GM23338 (cell line): ENCODE data around the gene CYB5R4. TPM values are rescaled to one million over a fixed set of nuclear protein-coding genes. Genes with fewer than 3 reads are reported as not detected.

Source experiments
- ATAC-seq: fragments of 200-7000 bp; cut with Tn5 transposase; 3 replicates; pipeline ENCODE4 v1.9.1; 2020
- DNase-seq: peaks from one replicate; pipeline ENCODE4 v3.0.0-alpha.2; 2015; ENCODE audit warnings: low spot score
- H2AFZ ChIP-seq: fragments of 200-600 bp; sonication (generic); 2 replicates; pipeline ENCODE4 v1.8.0; 2016; ENCODE audit warnings: antibody characterized with exemption, mild to moderate bottlenecking, moderate library complexity
- H3F3A ChIP-seq: fragments of 200-600 bp; sonication (generic); replicated peaks from 2 replicates; pipeline ENCODE4 v1.8.0; 2017; ENCODE audit warnings: antibody characterized with exemption, mixed run types, low read depth
- H3K27ac ChIP-seq: fragments of 200-600 bp; sonication (generic); 2 replicates; pipeline ENCODE4 v1.6.1; 2016; ENCODE audit warnings: low read depth
- H3K27me3 ChIP-seq: fragments of 200-600 bp; sonication (generic); 2 replicates; pipeline ENCODE4 v1.8.0; 2016; ENCODE audit warnings: mild to moderate bottlenecking, mixed run types, moderate library complexity; ENCODE audit not compliant: insufficient read depth
- H3K36me3 ChIP-seq: fragments of 200-600 bp; sonication (generic); 2 replicates; pipeline ENCODE4 v1.8.0; 2016; ENCODE audit warnings: mild to moderate bottlenecking; ENCODE audit not compliant: insufficient read depth
- H3K4me1 ChIP-seq: fragments of 200-600 bp; sonication (generic); 2 replicates; pipeline ENCODE4 v1.8.0; 2016; ENCODE audit warnings: mild to moderate bottlenecking, moderate library complexity; ENCODE audit not compliant: insufficient read depth
- H3K4me2 ChIP-seq: fragments of 200-600 bp; sonication (generic); 2 replicates; pipeline ENCODE4 v1.7.1; 2017; ENCODE audit warnings: mixed run types
- H3K4me3 ChIP-seq: fragments of 200-600 bp; sonication (generic); 2 replicates; pipeline ENCODE4 v1.6.1; 2016; ENCODE audit warnings: mixed run types
- H3K79me2 ChIP-seq: fragments of 200-600 bp; sonication (generic); replicated peaks from 2 replicates; pipeline ENCODE4 v1.8.0; 2017; ENCODE audit warnings: mild to moderate bottlenecking; ENCODE audit not compliant: insufficient read depth
- H3K9me2 ChIP-seq: fragments of 200-600 bp; sonication (generic); 2 replicates; pipeline ENCODE4 v1.8.0; 2017; ENCODE audit not compliant: insufficient read depth
- H4K20me1 ChIP-seq: fragments of 200-600 bp; sonication (generic); replicated peaks from 2 replicates; pipeline ENCODE4 v1.8.0; 2017; ENCODE audit warnings: mild to moderate bottlenecking; ENCODE audit not compliant: insufficient read depth
- H3K27ac Mint-ChIP-seq: 2 replicates; pipeline ENCODE4 v1.8.0; 2020; ENCODE audit warnings: inconsistent platforms, mild to moderate bottlenecking, moderate library complexity, mixed read lengths
- H3K27me3 Mint-ChIP-seq: 3 replicates; pipeline ENCODE4 v1.8.0; 2022; ENCODE audit warnings: low read depth, mild to moderate bottlenecking, moderate library complexity, mixed read lengths, inconsistent platforms; ENCODE audit not compliant: insufficient read depth, poor library complexity
- H3K36me3 Mint-ChIP-seq: 3 replicates; pipeline ENCODE4 v1.8.0; 2021; ENCODE audit warnings: low read depth, mild to moderate bottlenecking, inconsistent platforms, moderate library complexity, mixed read lengths
- H3K4me1 Mint-ChIP-seq: 3 replicates; pipeline ENCODE4 v1.8.0; 2020; ENCODE audit warnings: mild to moderate bottlenecking, inconsistent platforms, mixed read lengths
- H3K4me3 Mint-ChIP-seq: 3 replicates; pipeline ENCODE4 v1.8.0; 2021; ENCODE audit warnings: moderate library complexity, mild to moderate bottlenecking, inconsistent platforms, mixed read lengths
- H3K9me3 Mint-ChIP-seq: 3 replicates; pipeline ENCODE4 v1.8.0; 2020; ENCODE audit warnings: moderate library complexity, mild to moderate bottlenecking, inconsistent platforms, mixed read lengths
- CREB1 ChIP-seq: fragments of 250-450 bp; sonication (Bioruptor Pico); IDR thresholded peaks from 2 replicates; pipeline ENCODE4 v1.5.0; 2020; ENCODE audit warnings: low read depth, mild to moderate bottlenecking, moderate library complexity
- EZH2 ChIP-seq: fragments of 200-600 bp; sonication (generic); IDR thresholded peaks from one replicate; pipeline ENCODE4 v1.8.0; 2017; ENCODE audit warnings: antibody characterized with exemption, mild to moderate bottlenecking, low read depth; ENCODE audit not compliant: unreplicated experiment
- EZH2phosphoT487 ChIP-seq: fragments of 200-600 bp; sonication (generic); IDR thresholded peaks from one replicate; pipeline ENCODE4 v1.8.1; 2018; ENCODE audit warnings: antibody characterized with exemption; ENCODE audit not compliant: unreplicated experiment
- JUNB ChIP-seq: IDR thresholded peaks from one replicate; pipeline ENCODE4 v1.6.1; 2016; ENCODE audit warnings: antibody characterized with exemption; ENCODE audit not compliant: unreplicated experiment
- NANOG ChIP-seq: IDR thresholded peaks from 2 replicates; pipeline ENCODE4 v1.6.1; 2016; ENCODE audit warnings: antibody characterized with exemption, borderline replicate concordance
- POLR2AphosphoS5 ChIP-seq: IDR thresholded peaks from 2 replicates; pipeline ENCODE4 v1.6.1; 2016; ENCODE audit warnings: antibody characterized with exemption, low read depth
- STAT1 ChIP-seq: IDR thresholded peaks from one replicate; pipeline ENCODE4 v1.6.1; 2016; ENCODE audit warnings: antibody characterized with exemption; ENCODE audit not compliant: unreplicated experiment
- ZNF114 ChIP-seq: fragments of 250-450 bp; sonication (Bioruptor Pico); IDR thresholded peaks from 2 replicates; pipeline ENCODE4 v1.5.0; 2020; ENCODE audit warnings: mild to moderate bottlenecking, moderate library complexity
- ZNF331 ChIP-seq: fragments of 250-450 bp; sonication (Bioruptor Pico); IDR thresholded peaks from 2 replicates; pipeline ENCODE4 v1.5.0; 2020; ENCODE audit warnings: low read depth, mild to moderate bottlenecking, moderate library complexity
- polyA plus RNA-seq: library from polyadenylated mRNA; unstranded; fragments of >200 nt; fragmentation: Nextera tagmentation; extraction: Ambion mirVana; gene quantifications from 2 replicates; pipeline ENCODE4 v1.2.1, GENCODE V29; 2016
- total RNA-seq: library from RNA; depleted of rRNA; stranded (reverse); fragments of >200 nt; shearing (Covaris generic); gene quantifications from 2 replicates; pipeline ENCODE4 v1.2.3, GENCODE V29; 2014
- TF ChIP-seq, protein P1 (sequence below): fragments of 250-450 bp; sonication (Bioruptor Pico); IDR thresholded peaks from 2 replicates; pipeline ENCODE4 v1.5.0; 2020; ENCODE audit warnings: mild to moderate bottlenecking, moderate library complexity
- TF ChIP-seq, protein P2 (sequence below), 2 experiments: fragments of 200-600 bp in 1 of 2; sonication (generic) in 1 of 2; conservative IDR thresholded peaks; 2 replicates each; pipeline versions ENCODE4 v1.5.1 to v1.6.1; 2016 to 2017; ENCODE audit warnings: antibody characterized with exemption in 2 of 2, low read depth in 2 of 2, mild to moderate bottlenecking in 2 of 2, moderate library complexity in 1 of 2
- TF ChIP-seq, protein P3 (sequence below): IDR thresholded peaks from one replicate; pipeline ENCODE4 v1.6.1; 2018; ENCODE audit warnings: antibody characterized with exemption; ENCODE audit not compliant: unreplicated experiment
- TF ChIP-seq, protein P4 (sequence below): IDR thresholded peaks from 2 replicates; pipeline ENCODE4 v1.6.1; 2016; ENCODE audit warnings: antibody characterized with exemption

Gene CYB5R4
- total and polyA plus RNA-seq, 2 experiments from 2014 or later: 8.9 to 17.2 TPM

DNA sequence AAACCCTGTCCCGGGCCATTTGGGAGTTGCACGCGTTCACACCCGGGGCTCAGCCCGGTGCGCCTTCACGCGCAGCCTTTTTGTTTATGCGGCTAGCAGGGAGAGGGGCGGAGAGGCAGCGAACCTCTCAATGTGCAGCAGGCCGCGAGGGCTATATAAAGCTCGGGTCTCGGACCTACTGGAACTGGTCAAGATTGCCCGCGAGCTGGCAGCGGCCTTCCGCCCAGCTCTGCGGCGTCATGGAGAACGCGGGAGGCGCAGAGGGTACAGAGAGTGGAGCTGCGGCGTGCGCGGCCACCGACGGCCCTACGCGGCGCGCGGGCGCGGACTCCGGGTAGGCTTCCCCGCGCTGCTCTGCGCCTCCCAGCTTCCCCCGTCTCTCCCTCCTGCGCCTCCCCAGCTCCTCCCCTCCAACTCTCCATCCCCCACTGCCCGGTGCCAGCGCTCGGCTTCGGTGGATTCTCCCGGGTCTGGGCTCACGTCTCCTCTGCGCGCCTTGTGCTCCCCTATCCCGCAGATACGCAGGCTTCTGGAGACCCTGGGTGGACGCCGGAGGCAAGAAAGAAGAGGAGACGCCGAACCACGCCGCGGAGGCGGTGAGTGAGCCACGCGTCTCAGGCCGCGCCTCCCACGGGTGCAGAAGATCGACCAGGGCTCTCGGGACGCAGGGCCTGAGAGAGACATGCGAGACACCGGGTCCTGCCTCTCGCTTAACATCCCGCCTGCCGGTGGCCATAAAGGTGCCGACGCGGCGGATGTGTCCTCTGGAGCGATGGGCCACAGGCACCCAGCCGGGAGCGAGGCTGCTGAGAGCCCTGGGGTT, 6.1 kb upstream of the CYB5R4 start, which contains the start of gene RIPPLY2:
Gene RIPPLY2 (plus strand): TSS at position 183 of the 823 bp plus-strand sequence. CDS start 57 bp downstream, at position 240.
- Histone ChIP-seq H3K79me2 (no peaks in the 10 kb centered on the region), H3K4me2 (peak within 1 kb of the TSS; percentile 92), H3K9me2 (no peaks in the 10 kb centered on the region), H4K20me1 (no peaks in the 10 kb centered on the region), H3K36me3 (no peaks in the 10 kb centered on the region), H3K4me1 (0 out of 2 replicates have a peak, but pooled peaks cover 12% of the 10 kb centered on the region), H3K27me3 (peaks cover 49% of the 10 kb centered on the region), H3F3A (no peaks in the 10 kb centered on the region), H3K4me3 (peak within 1 kb of the TSS; percentile 79), H3K27ac (no peak within 1 kb of the TSS), H2AFZ (peak within 1 kb of the TSS; percentile 98)
- H3K27me3 Mint-ChIP-seq: peaks cover 29% of the 10 kb centered on the region
- TF ChIP-seq JUNB (no peak), ZNF331 (CRISPR knock-in tag) (no peak), STAT1 (no peak), EZH2 (peak; percentile 3), ZNF114 (CRISPR knock-in tag) (no peak), EZH2phosphoT487 (no peak), CREB1 (CRISPR knock-in tag) (peak; percentile 16; the same call in 1 of the 2 replicates), POLR2AphosphoS5 (no peak), NANOG (no peak)
- TF ChIP-seq, protein P1, sequence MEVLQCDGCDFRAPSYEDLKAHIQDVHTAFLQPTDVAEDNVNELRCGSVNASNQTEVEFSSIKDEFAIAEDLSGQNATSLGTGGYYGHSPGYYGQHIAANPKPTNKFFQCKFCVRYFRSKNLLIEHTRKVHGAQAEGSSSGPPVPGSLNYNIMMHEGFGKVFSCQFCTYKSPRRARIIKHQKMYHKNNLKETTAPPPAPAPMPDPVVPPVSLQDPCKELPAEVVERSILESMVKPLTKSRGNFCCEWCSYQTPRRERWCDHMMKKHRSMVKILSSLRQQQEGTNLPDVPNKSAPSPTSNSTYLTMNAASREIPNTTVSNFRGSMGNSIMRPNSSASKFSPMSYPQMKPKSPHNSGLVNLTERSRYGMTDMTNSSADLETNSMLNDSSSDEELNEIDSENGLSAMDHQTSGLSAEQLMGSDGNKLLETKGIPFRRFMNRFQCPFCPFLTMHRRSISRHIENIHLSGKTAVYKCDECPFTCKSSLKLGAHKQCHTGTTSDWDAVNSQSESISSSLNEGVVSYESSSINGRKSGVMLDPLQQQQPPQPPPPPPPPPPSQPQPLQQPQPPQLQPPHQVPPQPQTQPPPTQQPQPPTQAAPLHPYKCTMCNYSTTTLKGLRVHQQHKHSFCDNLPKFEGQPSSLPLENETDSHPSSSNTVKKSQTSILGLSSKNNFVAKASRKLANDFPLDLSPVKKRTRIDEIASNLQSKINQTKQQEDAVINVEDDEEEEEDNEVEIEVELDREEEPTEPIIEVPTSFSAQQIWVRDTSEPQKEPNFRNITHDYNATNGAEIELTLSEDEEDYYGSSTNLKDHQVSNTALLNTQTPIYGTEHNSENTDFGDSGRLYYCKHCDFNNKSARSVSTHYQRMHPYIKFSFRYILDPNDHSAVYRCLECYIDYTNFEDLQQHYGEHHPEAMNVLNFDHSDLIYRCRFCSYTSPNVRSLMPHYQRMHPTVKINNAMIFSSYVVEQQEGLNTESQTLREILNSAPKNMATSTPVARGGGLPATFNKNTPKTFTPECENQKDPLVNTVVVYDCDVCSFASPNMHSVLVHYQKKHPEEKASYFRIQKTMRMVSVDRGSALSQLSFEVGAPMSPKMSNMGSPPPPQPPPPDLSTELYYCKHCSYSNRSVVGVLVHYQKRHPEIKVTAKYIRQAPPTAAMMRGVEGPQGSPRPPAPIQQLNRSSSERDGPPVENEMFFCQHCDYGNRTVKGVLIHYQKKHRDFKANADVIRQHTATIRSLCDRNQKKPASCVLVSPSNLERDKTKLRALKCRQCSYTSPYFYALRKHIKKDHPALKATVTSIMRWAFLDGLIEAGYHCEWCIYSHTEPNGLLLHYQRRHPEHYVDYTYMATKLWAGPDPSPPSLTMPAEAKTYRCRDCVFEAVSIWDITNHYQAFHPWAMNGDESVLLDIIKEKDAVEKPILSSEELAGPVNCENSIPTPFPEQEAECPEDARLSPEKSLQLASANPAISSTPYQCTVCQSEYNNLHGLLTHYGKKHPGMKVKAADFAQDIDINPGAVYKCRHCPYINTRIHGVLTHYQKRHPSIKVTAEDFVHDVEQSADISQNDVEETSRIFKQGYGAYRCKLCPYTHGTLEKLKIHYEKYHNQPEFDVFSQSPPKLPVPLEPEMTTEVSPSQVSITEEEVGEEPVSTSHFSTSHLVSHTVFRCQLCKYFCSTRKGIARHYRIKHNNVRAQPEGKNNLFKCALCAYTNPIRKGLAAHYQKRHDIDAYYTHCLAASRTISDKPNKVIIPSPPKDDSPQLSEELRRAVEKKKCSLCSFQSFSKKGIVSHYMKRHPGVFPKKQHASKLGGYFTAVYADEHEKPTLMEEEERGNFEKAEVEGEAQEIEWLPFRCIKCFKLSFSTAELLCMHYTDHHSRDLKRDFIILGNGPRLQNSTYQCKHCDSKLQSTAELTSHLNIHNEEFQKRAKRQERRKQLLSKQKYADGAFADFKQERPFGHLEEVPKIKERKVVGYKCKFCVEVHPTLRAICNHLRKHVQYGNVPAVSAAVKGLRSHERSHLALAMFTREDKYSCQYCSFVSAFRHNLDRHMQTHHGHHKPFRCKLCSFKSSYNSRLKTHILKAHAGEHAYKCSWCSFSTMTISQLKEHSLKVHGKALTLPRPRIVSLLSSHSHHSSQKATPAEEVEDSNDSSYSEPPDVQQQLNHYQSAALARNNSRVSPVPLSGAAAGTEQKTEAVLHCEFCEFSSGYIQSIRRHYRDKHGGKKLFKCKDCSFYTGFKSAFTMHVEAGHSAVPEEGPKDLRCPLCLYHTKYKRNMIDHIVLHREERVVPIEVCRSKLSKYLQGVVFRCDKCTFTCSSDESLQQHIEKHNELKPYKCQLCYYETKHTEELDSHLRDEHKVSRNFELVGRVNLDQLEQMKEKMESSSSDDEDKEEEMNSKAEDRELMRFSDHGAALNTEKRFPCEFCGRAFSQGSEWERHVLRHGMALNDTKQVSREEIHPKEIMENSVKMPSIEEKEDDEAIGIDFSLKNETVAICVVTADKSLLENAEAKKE (CRISPR knock-in tag): no peak
- TF ChIP-seq, protein P2, sequence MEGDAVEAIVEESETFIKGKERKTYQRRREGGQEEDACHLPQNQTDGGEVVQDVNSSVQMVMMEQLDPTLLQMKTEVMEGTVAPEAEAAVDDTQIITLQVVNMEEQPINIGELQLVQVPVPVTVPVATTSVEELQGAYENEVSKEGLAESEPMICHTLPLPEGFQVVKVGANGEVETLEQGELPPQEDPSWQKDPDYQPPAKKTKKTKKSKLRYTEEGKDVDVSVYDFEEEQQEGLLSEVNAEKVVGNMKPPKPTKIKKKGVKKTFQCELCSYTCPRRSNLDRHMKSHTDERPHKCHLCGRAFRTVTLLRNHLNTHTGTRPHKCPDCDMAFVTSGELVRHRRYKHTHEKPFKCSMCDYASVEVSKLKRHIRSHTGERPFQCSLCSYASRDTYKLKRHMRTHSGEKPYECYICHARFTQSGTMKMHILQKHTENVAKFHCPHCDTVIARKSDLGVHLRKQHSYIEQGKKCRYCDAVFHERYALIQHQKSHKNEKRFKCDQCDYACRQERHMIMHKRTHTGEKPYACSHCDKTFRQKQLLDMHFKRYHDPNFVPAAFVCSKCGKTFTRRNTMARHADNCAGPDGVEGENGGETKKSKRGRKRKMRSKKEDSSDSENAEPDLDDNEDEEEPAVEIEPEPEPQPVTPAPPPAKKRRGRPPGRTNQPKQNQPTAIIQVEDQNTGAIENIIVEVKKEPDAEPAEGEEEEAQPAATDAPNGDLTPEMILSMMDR (conservative IDR thresholded peaks at IDR 0.05; ENCODE audit: low read depth in 2 of 2): no peak
- TF ChIP-seq, protein P3, sequence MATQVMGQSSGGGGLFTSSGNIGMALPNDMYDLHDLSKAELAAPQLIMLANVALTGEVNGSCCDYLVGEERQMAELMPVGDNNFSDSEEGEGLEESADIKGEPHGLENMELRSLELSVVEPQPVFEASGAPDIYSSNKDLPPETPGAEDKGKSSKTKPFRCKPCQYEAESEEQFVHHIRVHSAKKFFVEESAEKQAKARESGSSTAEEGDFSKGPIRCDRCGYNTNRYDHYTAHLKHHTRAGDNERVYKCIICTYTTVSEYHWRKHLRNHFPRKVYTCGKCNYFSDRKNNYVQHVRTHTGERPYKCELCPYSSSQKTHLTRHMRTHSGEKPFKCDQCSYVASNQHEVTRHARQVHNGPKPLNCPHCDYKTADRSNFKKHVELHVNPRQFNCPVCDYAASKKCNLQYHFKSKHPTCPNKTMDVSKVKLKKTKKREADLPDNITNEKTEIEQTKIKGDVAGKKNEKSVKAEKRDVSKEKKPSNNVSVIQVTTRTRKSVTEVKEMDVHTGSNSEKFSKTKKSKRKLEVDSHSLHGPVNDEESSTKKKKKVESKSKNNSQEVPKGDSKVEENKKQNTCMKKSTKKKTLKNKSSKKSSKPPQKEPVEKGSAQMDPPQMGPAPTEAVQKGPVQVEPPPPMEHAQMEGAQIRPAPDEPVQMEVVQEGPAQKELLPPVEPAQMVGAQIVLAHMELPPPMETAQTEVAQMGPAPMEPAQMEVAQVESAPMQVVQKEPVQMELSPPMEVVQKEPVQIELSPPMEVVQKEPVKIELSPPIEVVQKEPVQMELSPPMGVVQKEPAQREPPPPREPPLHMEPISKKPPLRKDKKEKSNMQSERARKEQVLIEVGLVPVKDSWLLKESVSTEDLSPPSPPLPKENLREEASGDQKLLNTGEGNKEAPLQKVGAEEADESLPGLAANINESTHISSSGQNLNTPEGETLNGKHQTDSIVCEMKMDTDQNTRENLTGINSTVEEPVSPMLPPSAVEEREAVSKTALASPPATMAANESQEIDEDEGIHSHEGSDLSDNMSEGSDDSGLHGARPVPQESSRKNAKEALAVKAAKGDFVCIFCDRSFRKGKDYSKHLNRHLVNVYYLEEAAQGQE: no peak
- TF ChIP-seq, protein P4, sequence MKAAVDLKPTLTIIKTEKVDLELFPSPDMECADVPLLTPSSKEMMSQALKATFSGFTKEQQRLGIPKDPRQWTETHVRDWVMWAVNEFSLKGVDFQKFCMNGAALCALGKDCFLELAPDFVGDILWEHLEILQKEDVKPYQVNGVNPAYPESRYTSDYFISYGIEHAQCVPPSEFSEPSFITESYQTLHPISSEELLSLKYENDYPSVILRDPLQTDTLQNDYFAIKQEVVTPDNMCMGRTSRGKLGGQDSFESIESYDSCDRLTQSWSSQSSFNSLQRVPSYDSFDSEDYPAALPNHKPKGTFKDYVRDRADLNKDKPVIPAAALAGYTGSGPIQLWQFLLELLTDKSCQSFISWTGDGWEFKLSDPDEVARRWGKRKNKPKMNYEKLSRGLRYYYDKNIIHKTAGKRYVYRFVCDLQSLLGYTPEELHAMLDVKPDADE: no peak
- H3K4me3 Mint-ChIP-seq: peak within 1 kb of the TSS; percentile 86
- H3K27ac Mint-ChIP-seq: no peak within 1 kb of the TSS
- H3K9me3 Mint-ChIP-seq: no peaks in the 10 kb centered on the region
- DNase-seq (peak; percentile 81), ATAC-seq (peak; percentile 95)
- H3K36me3 Mint-ChIP-seq: no peaks in the 10 kb centered on the region
- H3K4me1 Mint-ChIP-seq: peaks cover 11% of the 10 kb centered on the region
